Trophoblast cell (in vitro differentiated cells and primary cell): ENCODE measurements around the gene ALG2.

ENCODE experiments used
- DNase-seq, 2 donors: peaks; one replicate each; pipeline ENCODE4 v3.0.0-alpha.2; 2016
- H2AFZ ChIP-seq: 2 replicates; pipeline ENCODE4 v1.6.1; 2013; ENCODE audit warnings: low read length, moderate library complexity, mild to moderate bottlenecking; ENCODE audit not compliant: insufficient read depth, poor library complexity
- H2AK5ac ChIP-seq: 2 replicates; pipeline ENCODE4 v1.6.1; 2013; ENCODE audit warnings: mild to moderate bottlenecking, low read length
- H2BK120ac ChIP-seq: 2 replicates; pipeline ENCODE4 v1.6.1; 2013; ENCODE audit warnings: low read length, mild to moderate bottlenecking, moderate library complexity; ENCODE audit not compliant: insufficient read depth, poor library complexity
- H2BK12ac ChIP-seq: 2 replicates; pipeline ENCODE4 v1.6.1; 2013; ENCODE audit warnings: mild to moderate bottlenecking, low read length, moderate library complexity
- H2BK5ac ChIP-seq: 2 replicates; pipeline ENCODE4 v1.6.1; 2013; ENCODE audit warnings: low read length, low read depth, moderate library complexity, mild to moderate bottlenecking; ENCODE audit not compliant: poor library complexity
- H3K14ac ChIP-seq: 2 replicates; pipeline ENCODE4 v1.6.1; 2013; ENCODE audit warnings: mild to moderate bottlenecking, low read length
- H3K18ac ChIP-seq: 2 replicates; pipeline ENCODE4 v1.6.1; 2013; ENCODE audit warnings: mild to moderate bottlenecking, low read length
- H3K23ac ChIP-seq: 2 replicates; pipeline ENCODE4 v1.6.1; 2013; ENCODE audit warnings: low read length
- H3K27ac ChIP-seq: 2 replicates; pipeline ENCODE4 v1.5.1; 2013; ENCODE audit warnings: low read depth, mild to moderate bottlenecking, inconsistent platforms, low read length, moderate library complexity
- H3K27me3 ChIP-seq: 2 replicates; pipeline ENCODE4 v1.6.1; 2013; ENCODE audit warnings: inconsistent platforms, mild to moderate bottlenecking, low read length, moderate library complexity; ENCODE audit not compliant: insufficient read depth
- H3K36me3 ChIP-seq, 2 experiments: 1 replicate in 1 of 2; 2 replicates in 1 of 2; pipeline ENCODE4 v1.6.1; 2013; ENCODE audit warnings: low read length in 2 of 2, mild to moderate bottlenecking in 2 of 2, moderate library complexity in 1 of 2; ENCODE audit not compliant: insufficient read depth in 2 of 2, control insufficient read depth in 1 of 2
- H3K4ac ChIP-seq: 2 replicates; pipeline ENCODE4 v1.6.1; 2013; ENCODE audit warnings: low read depth, mild to moderate bottlenecking, low read length, moderate library complexity
- H3K4me1 ChIP-seq, 2 experiments: 1 replicate in 1 of 2; 2 replicates in 1 of 2; pipeline ENCODE4 v1.6.1; 2013; ENCODE audit warnings: low read length in 2 of 2, mild to moderate bottlenecking in 2 of 2, moderate library complexity in 1 of 2; ENCODE audit not compliant: insufficient read depth in 2 of 2, control insufficient read depth in 1 of 2
- H3K4me2 ChIP-seq: 2 replicates; pipeline ENCODE4 v1.6.1; 2013; ENCODE audit warnings: inconsistent platforms, mild to moderate bottlenecking, low read length, moderate library complexity
- H3K4me3 ChIP-seq: 2 replicates; pipeline ENCODE4 v1.5.1; 2013; ENCODE audit warnings: mild to moderate bottlenecking, low read depth, low read length, inconsistent platforms
- H3K79me1 ChIP-seq: one replicate; pipeline ENCODE4 v1.6.1; 2013; ENCODE audit warnings: low read length
- H3K79me2 ChIP-seq: 2 replicates; pipeline ENCODE4 v1.6.1; 2013; ENCODE audit warnings: low read length, mild to moderate bottlenecking; ENCODE audit not compliant: control insufficient read depth, insufficient read depth, poor library complexity
- H3K9ac ChIP-seq: 2 replicates; pipeline ENCODE4 v1.6.1; 2013; ENCODE audit warnings: mild to moderate bottlenecking, low read length
- H3K9me3 ChIP-seq: 2 replicates; pipeline ENCODE4 v1.6.1; 2013; ENCODE audit warnings: low read depth, mild to moderate bottlenecking, control low read depth, inconsistent platforms, low read length; ENCODE audit not compliant: insufficient read depth
- H4K12ac ChIP-seq: 2 replicates; pipeline ENCODE4 v1.6.1; 2013; ENCODE audit warnings: low read depth, mild to moderate bottlenecking, low read length, moderate library complexity
- H4K8ac ChIP-seq: 2 replicates; pipeline ENCODE4 v1.6.1; 2013; ENCODE audit warnings: low read depth, mild to moderate bottlenecking, low read length, moderate library complexity
- H4K91ac ChIP-seq: one replicate; pipeline ENCODE4 v1.6.1; 2013; ENCODE audit warnings: low read depth, mild to moderate bottlenecking, low read length, moderate library complexity
- WGBS: extraction: QIAGEN DNeasy Blood & Tissue Kit; methylation state at CpG from one replicate; pipeline ENCODE4 v1.1.7; 2013; ENCODE audit warnings: missing lambda C conversion rate; ENCODE audit not compliant: insufficient read length, insufficient coverage; ENCODE audit errors: extremely low coverage; 5-methylcytosine and 5-hydroxymethylcytosine counted together

ALG2 gene

GRCh38 chr9:99222416-99223270 is 901 bp upstream of the ALG2 start:
- Histone ChIP-seq H4K8ac (peak overlapping the region; percentile 95), H2BK120ac (peak overlapping the region; percentile 27), H3K18ac (peak overlapping the region; percentile 86), H2AFZ (peak overlapping the region; percentile 85), H3K4me2 (peak overlapping the region; percentile 78), H4K12ac (peak overlapping the region; percentile 92), H2BK5ac (peak overlapping the region; percentile 86), H3K79me1 (peaks cover 12% of the 10 kb centered on the region), H4K91ac (peak overlapping the region; percentile 83), H3K27me3 (no peaks in the 10 kb centered on the region), H3K79me2 (peaks cover 15% of the 10 kb centered on the region), H3K27ac (peak overlapping the region; percentile 81), H2BK12ac (no peak overlapping the region), H3K9me3 (no peaks in the 10 kb centered on the region), H3K9ac (peak overlapping the region; percentile 93), H3K36me3 (peaks cover 10 to 23% of the 10 kb centered on the region in 2 experiments), H3K14ac (peak overlapping the region; percentile 96), H3K4me3 (peak overlapping the region; percentile 100), H3K4me1 (no peaks in the 10 kb centered on the region), H3K23ac (no peak overlapping the region), H3K4ac (peak overlapping the region; percentile 94), H2AK5ac (peak overlapping the region; percentile 31)
- WGBS: no CpG with 5 or more reads among the region's 30 CpGs
- no peak for DNase-seq

- Histone ChIP-seq H3K4ac (peak overlapping the region; percentile 28), H4K91ac (peak overlapping the region; percentile 78), H3K4me1 (no peaks in the 10 kb centered on the region), H3K27me3 (no peaks in the 10 kb centered on the region), H3K14ac (peak overlapping the region; percentile 72), H3K79me2 (peaks cover 15% of the 10 kb centered on the region), H2BK12ac (no peak overlapping the region), H2BK5ac (no peak overlapping the region), H3K4me3 (peak overlapping the region; percentile 100), H2BK120ac (peak overlapping the region; percentile 9), H4K12ac (peak overlapping the region; percentile 63), H3K9me3 (no peaks in the 10 kb centered on the region), H3K79me1 (peaks cover 12% of the 10 kb centered on the region), H3K27ac (peak overlapping the region; percentile 35), H3K4me2 (peak overlapping the region; percentile 92), H2AK5ac (no peak overlapping the region), H4K8ac (peak overlapping the region; percentile 84), H2AFZ (peak overlapping the region; percentile 63), H3K23ac (no peak overlapping the region), H3K36me3 (peaks cover 6 to 15% of the 10 kb centered on the region in 2 experiments), H3K9ac (peak overlapping the region; percentile 98), H3K18ac (peak overlapping the region; percentile 44)
- WGBS: no CpG with 5 or more reads among the region's 25 CpGs
- no peak for DNase-seq
Observed at GRCh38 chr9:99221266-99221620, 499 bp downstream of the ALG2 start.

- no peak overlapping the region for H3K4me3 ChIP-seq
- WGBS: no CpG with 5 or more reads among the region's 4 CpGs
Observed at GRCh38 chr9:99220011-99220410, 1.7 kb downstream of the ALG2 start.

GRCh38 chr9:99216073-99216472 is 5.7 kb downstream of the ALG2 start:
- no peak overlapping the region for H4K91ac ChIP-seq
- H2BK5ac ChIP-seq: no peak overlapping the region
- no peak overlapping the region for H3K9ac ChIP-seq
- H3K14ac ChIP-seq: no peak overlapping the region
- no peaks in the 10 kb centered on the region for H3K79me1 ChIP-seq
- no peak overlapping the region for H2BK120ac ChIP-seq
- H3K4me2 ChIP-seq: no peak overlapping the region
- H3K4me3 ChIP-seq: no peak overlapping the region
- H3K18ac ChIP-seq: no peak overlapping the region
- no peak overlapping the region for H3K27ac ChIP-seq
- H3K4me1 ChIP-seq: no peaks in the 10 kb centered on the region
- no peak for DNase-seq
- no peak overlapping the region for H2BK12ac ChIP-seq
- H2AFZ ChIP-seq: no peak overlapping the region
- peaks cover 4 to 11% of the 10 kb centered on the region in 2 experiments for H3K36me3 ChIP-seq
- H3K9me3 ChIP-seq: peaks cover 4% of the 10 kb centered on the region
- H2AK5ac ChIP-seq: no peak overlapping the region
- no peak overlapping the region for H4K8ac ChIP-seq
- H3K23ac ChIP-seq: no peak overlapping the region
- H3K79me2 ChIP-seq: peaks cover 2% of the 10 kb centered on the region
- WGBS: no CpG with 5 or more reads among the region's 1 CpG
- no peak overlapping the region for H4K12ac ChIP-seq
- no peaks in the 10 kb centered on the region for H3K27me3 ChIP-seq
- no peak overlapping the region for H3K4ac ChIP-seq

More at GRCh38 chr9:99220011-99220410, 1.7 kb downstream of the ALG2 start:
- Histone ChIP-seq H2BK5ac (no peak overlapping the region), H3K18ac (no peak overlapping the region), H4K12ac (no peak overlapping the region), H3K4me2 (no peak overlapping the region), H2AK5ac (no peak overlapping the region), H4K91ac (no peak overlapping the region), H2BK120ac (no peak overlapping the region), H3K36me3 (peaks cover 4 to 14% of the 10 kb centered on the region in 2 experiments), H4K8ac (no peak overlapping the region), H2BK12ac (no peak overlapping the region), H3K9me3 (no peaks in the 10 kb centered on the region), H3K27me3 (no peaks in the 10 kb centered on the region), H3K79me2 (peaks cover 15% of the 10 kb centered on the region), H3K4ac (no peak overlapping the region), H3K9ac (no peak overlapping the region), H3K23ac (no peak overlapping the region), H3K4me1 (no peaks in the 10 kb centered on the region), H3K14ac (no peak overlapping the region), H2AFZ (no peak overlapping the region), H3K79me1 (peaks cover 12% of the 10 kb centered on the region), H3K27ac (no peak overlapping the region)
- DNase-seq: peak in 1 of 2 donors; percentile 4
